CD14-positive monocyte (primary cell): ENCODE results near the gene PLPP6. TPM values are rescaled to one million over a fixed set of nuclear protein-coding genes. Genes with fewer than 3 reads are reported as not detected.

Experiments
- DNase-seq, 3 donors: peaks; one replicate each; pipeline ENCODE4 v3.0.0-alpha.2; 2011 to 2022
- H2AFZ ChIP-seq: 2 replicates; pipeline ENCODE4 v1.6.0; 2012; ENCODE audit warnings: mild to moderate bottlenecking, low read depth, low read length, inconsistent platforms; ENCODE audit not compliant: insufficient read depth, poor library complexity, severe bottlenecking
- H3K27ac ChIP-seq, 2 donors: 1 replicate in 1 of 2; 2 replicates in 1 of 2; pipeline ENCODE4 v1.5.1; 2012 to 2013; ENCODE audit warnings: low read length in 2 of 2, control low read depth in 1 of 2, inconsistent platforms in 1 of 2, low read depth in 1 of 2, mild to moderate bottlenecking in 1 of 2
- H3K27me3 ChIP-seq, 2 donors: one replicate each; pipeline versions ENCODE4 v1.6.0 to v1.6.1; 2011 to 2013; ENCODE audit warnings: low read length in 2 of 2; ENCODE audit not compliant: control insufficient read depth in 2 of 2, insufficient read depth in 2 of 2
- H3K36me3 ChIP-seq, 2 donors: replicated peaks in 1 of 2; 1 replicate in 1 of 2; 2 replicates in 1 of 2; pipeline versions ENCODE4 v1.5.1 to v1.6.1; 2012 to 2013; ENCODE audit warnings: low read length in 2 of 2, control low read depth in 1 of 2, inconsistent platforms in 1 of 2, mild to moderate bottlenecking in 1 of 2; ENCODE audit not compliant: insufficient read depth in 2 of 2, control insufficient read depth in 1 of 2
- H3K4me1 ChIP-seq, 2 donors: 1 replicate in 1 of 2; 2 replicates in 1 of 2; pipeline versions ENCODE4 v1.5.1 to v1.6.1; 2012 to 2013; ENCODE audit warnings: low read length in 2 of 2, control low read depth in 1 of 2, inconsistent platforms in 1 of 2, mild to moderate bottlenecking in 1 of 2, moderate library complexity in 1 of 2; ENCODE audit not compliant: insufficient read depth in 2 of 2, control insufficient read depth in 1 of 2
- H3K4me2 ChIP-seq: replicated peaks from 2 replicates; pipeline ENCODE3; 2012; ENCODE audit warnings: low read length, moderate library complexity, mild to moderate bottlenecking; ENCODE audit not compliant: poor library complexity, severe bottlenecking; ENCODE audit errors: extremely low read depth
- H3K4me3 ChIP-seq, 3 experiments: fragments of 200-600 bp in 1 of 3; sonication (generic) in 1 of 3; replicated peaks in 1 of 3; 1 replicate in 2 of 3; 2 replicates in 1 of 3; pipeline ENCODE4 v1.5.1; 2011 to 2013; ENCODE audit warnings: low read length in 3 of 3, mild to moderate bottlenecking in 3 of 3, control low read depth in 2 of 3, low read depth in 2 of 3, inconsistent platforms in 1 of 3, moderate library complexity in 1 of 3
- H3K79me2 ChIP-seq: 2 replicates; pipeline ENCODE4 v1.6.0; 2012; ENCODE audit warnings: mild to moderate bottlenecking, control low read depth, inconsistent platforms, low read length, moderate library complexity; ENCODE audit not compliant: insufficient read depth
- H3K9ac ChIP-seq: 2 replicates; pipeline ENCODE4 v1.6.0; 2017; ENCODE audit warnings: low read length, mild to moderate bottlenecking; ENCODE audit not compliant: insufficient read depth, poor library complexity, severe bottlenecking
- H3K9me3 ChIP-seq, 2 donors: replicated peaks in 1 of 2; 1 replicate in 1 of 2; 2 replicates in 1 of 2; pipeline versions ENCODE4 v1.5.1 to v1.6.1; 2012 to 2013; ENCODE audit warnings: low read length in 2 of 2, control low read depth in 1 of 2; ENCODE audit not compliant: control insufficient read depth in 1 of 2, insufficient read depth in 1 of 2
- H4K20me1 ChIP-seq: 2 replicates; pipeline ENCODE4 v1.6.0; 2012; ENCODE audit warnings: mild to moderate bottlenecking, low read length, control low read depth, moderate library complexity; ENCODE audit not compliant: insufficient read depth
- H3K27ac Mint-ChIP-seq, 7 donors: one replicate each; pipeline ENCODE4 v1.8.0; 2020; ENCODE audit warnings: mild to moderate bottlenecking in 7 of 7, mixed read lengths in 7 of 7, moderate library complexity in 6 of 7, inconsistent platforms in 2 of 7
- H3K27me3 Mint-ChIP-seq, 3 donors: one replicate each; pipeline ENCODE4 v1.8.0; 2021 to 2022; ENCODE audit warnings: low read depth in 3 of 3, mild to moderate bottlenecking in 3 of 3, mixed read lengths in 3 of 3, moderate library complexity in 3 of 3, inconsistent platforms in 1 of 3
- H3K36me3 Mint-ChIP-seq, 2 donors: one replicate each; pipeline ENCODE4 v1.8.0; 2020; ENCODE audit warnings: mixed read lengths in 2 of 2, inconsistent platforms in 1 of 2, mild to moderate bottlenecking in 1 of 2
- H3K4me1 Mint-ChIP-seq: one replicate; pipeline ENCODE4 v1.8.0; 2020; ENCODE audit warnings: mild to moderate bottlenecking, mixed read lengths
- H3K4me3 Mint-ChIP-seq, 2 donors: one replicate each; pipeline ENCODE4 v1.8.0; 2020; ENCODE audit warnings: mild to moderate bottlenecking in 2 of 2, mixed read lengths in 2 of 2, moderate library complexity in 1 of 2
- H3K9me3 Mint-ChIP-seq, 7 donors: one replicate each; pipeline ENCODE4 v1.8.0; 2020 to 2022; ENCODE audit warnings: mixed read lengths in 7 of 7, mild to moderate bottlenecking in 6 of 7, moderate library complexity in 6 of 7, inconsistent platforms in 2 of 7
- CTCF ChIP-seq: fragments of 200-600 bp; IDR thresholded peaks from one replicate; pipeline ENCODE4 v1.8.0; 2022; ENCODE audit warnings: antibody characterized with exemption, mild to moderate bottlenecking
- WGBS: methylation state at CpG from one replicate; pipeline ENCODE4 v1.1.5; 2013; ENCODE audit warnings: missing lambda C conversion rate; ENCODE audit not compliant: insufficient coverage; 5-methylcytosine and 5-hydroxymethylcytosine counted together
- intact Hi-C, 2 donors: fragments of 100-400 bp; cut with micrococcal nuclease; formaldehyde crosslinking; loops; one replicate each; pipeline versions ENCODE4 v1.15.0 to v1.15.1; 2023
- polyA plus RNA-seq, 3 donors: library from polyadenylated mRNA; depleted of rRNA in 1 of 3; unstranded in 2 of 3; stranded (reverse) in 1 of 3; fragments of 300-500 nt in 2 of 3; fragments of >200 nt in 1 of 3; fragmentation: Illumina TruSeq in 2 of 3; gene quantifications; 1 replicate in 2 of 3; 2 replicates in 1 of 3; pipeline ENCODE4 v1.2.3, GENCODE V29; 2012 to 2021

The PLPP6 gene
- polyA plus RNA-seq, 3 donors = 1.6 to 1.8 (median 1.8) TPM

GRCh38 chr9:4706021-4706420 is 43.9 kb downstream of the PLPP6 start:
- peak overlapping the region in 1 of 7 donors; percentile 43 for H3K27ac Mint-ChIP-seq
- no peaks in the 10 kb centered on the region for H3K79me2 ChIP-seq
- no peak overlapping the region for H2AFZ ChIP-seq
- H3K27me3 ChIP-seq = no peaks in the 10 kb centered on the region
- H3K27me3 Mint-ChIP-seq = no peaks in the 10 kb centered on the region
- H3K4me3 Mint-ChIP-seq = no peak overlapping the region
- H3K4me2 ChIP-seq = no peak overlapping the region
- intact Hi-C loops = no loop called here
- H3K36me3 ChIP-seq = peaks cover 34 to 64% of the 10 kb centered on the region in 2 donors
- no peak for DNase-seq
- 100% methylated on average over 2 of the region's 2 CpGs for WGBS
- H4K20me1 ChIP-seq = no peaks in the 10 kb centered on the region
- H3K9ac ChIP-seq = no peak overlapping the region
- no peak for TF ChIP-seq CTCF
- no peak overlapping the region for H3K27ac ChIP-seq
- H3K4me1 ChIP-seq = no peaks in the 10 kb centered on the region
- no peaks in the 10 kb centered on the region for H3K9me3 Mint-ChIP-seq
- H3K4me3 ChIP-seq = no peak overlapping the region
- no peaks in the 10 kb centered on the region for H3K9me3 ChIP-seq
- H3K4me1 Mint-ChIP-seq = no peaks in the 10 kb centered on the region
- peaks cover 38 to 48% of the 10 kb centered on the region in 2 donors for H3K36me3 Mint-ChIP-seq

- no peaks in the 10 kb centered on the region for H3K4me1 Mint-ChIP-seq
- H3K27me3 Mint-ChIP-seq = no peaks in the 10 kb centered on the region
- no peaks in the 10 kb centered on the region for H3K9me3 Mint-ChIP-seq
- H3K4me3 Mint-ChIP-seq = no peak overlapping the region
- Histone ChIP-seq H3K4me1 (no peaks in the 10 kb centered on the region), H3K27me3 (no peaks in the 10 kb centered on the region), H4K20me1 (no peaks in the 10 kb centered on the region), H3K36me3 (peaks cover 28 to 60% of the 10 kb centered on the region in 2 donors), H2AFZ (no peak overlapping the region), H3K79me2 (no peaks in the 10 kb centered on the region), H3K27ac (no peak overlapping the region), H3K4me2 (no peak overlapping the region), H3K9ac (no peak overlapping the region), H3K9me3 (no peaks in the 10 kb centered on the region), H3K4me3 (no peak overlapping the region)
- no peak for TF ChIP-seq CTCF
- intact Hi-C loops = no loop called here
- peaks cover 31 to 41% of the 10 kb centered on the region in 2 donors for H3K36me3 Mint-ChIP-seq
- no peak overlapping the region for H3K27ac Mint-ChIP-seq
- DNase-seq = no peak
- 100% methylated on average over 2 of the region's 4 CpGs for WGBS
Observed at GRCh38 chr9:4706971-4707622, 45.0 kb downstream of the PLPP6 start.
